ENCODE data around the gene ENDOV.

The ENDOV gene

DNA sequence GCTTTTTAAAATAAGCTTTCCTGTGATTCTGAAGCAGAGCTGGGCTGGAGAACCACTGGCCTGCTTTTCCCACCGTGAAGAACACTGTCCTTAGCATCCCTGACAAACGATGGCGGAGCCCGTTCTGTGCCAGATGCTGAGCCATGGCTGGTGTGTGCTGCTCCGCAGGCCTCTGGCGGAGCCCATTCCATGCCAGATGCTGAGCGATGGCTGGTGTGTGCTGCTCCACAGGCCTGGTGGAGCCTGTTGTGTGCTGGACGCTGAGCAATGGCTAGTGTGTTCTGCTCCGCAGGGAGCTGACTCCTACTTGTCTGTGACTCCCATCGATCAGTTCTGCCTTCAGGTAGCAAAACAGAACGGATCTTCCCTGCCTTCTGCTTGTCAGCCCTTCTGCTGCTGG, 4.3 kb downstream of the ENDOV start:
- Histone ChIP-seq H3K27me3 (ENCODE audit: insufficient read depth, low read length) (no peaks in the 10 kb centered on the region), H3K9me3 (ENCODE audit: insufficient read depth, low read depth, low read length) (no peaks in the 10 kb centered on the region), H3K23ac (ENCODE audit: low read length) (no peak overlapping the region), H3K9ac (ENCODE audit: low read length) (no peak overlapping the region), H3K4me3 (ENCODE audit: low read depth, low read length) (no peak overlapping the region), H3K4me1 (ENCODE audit: control insufficient read depth in 1 of 2, insufficient read depth in 2 of 2, low read length in 2 of 2) (peaks cover 3 to 7% of the 10 kb centered on the region in 2 experiments), H3K79me2 (ENCODE audit: control insufficient read depth, insufficient read depth, low read length, poor library complexity) (peaks cover 6% of the 10 kb centered on the region), H3K14ac (ENCODE audit: low read length) (no peak overlapping the region), H3K4me2 (ENCODE audit: low read length) (no peak overlapping the region), H3K79me1 (ENCODE audit: low read length) (peaks cover 8% of the 10 kb centered on the region), H2BK5ac (ENCODE audit: low read depth, low read length, poor library complexity) (no peak overlapping the region), H3K36me3 (ENCODE audit: control insufficient read depth in 1 of 2, insufficient read depth in 2 of 2, low read length in 2 of 2) (peaks cover 11 to 23% of the 10 kb centered on the region in 2 experiments), H3K18ac (ENCODE audit: low read length) (no peak overlapping the region), H4K8ac (ENCODE audit: low read depth, low read length) (no peak overlapping the region), H2BK120ac (ENCODE audit: insufficient read depth, low read length, poor library complexity) (no peak overlapping the region), H2BK12ac (ENCODE audit: low read length) (no peak overlapping the region), H4K12ac (ENCODE audit: low read depth, low read length) (no peak overlapping the region), H3K27ac (ENCODE audit: low read depth, low read length) (no peak overlapping the region), H4K91ac (ENCODE audit: low read depth, low read length) (no peak overlapping the region), H2AFZ (ENCODE audit: insufficient read depth, low read length, poor library complexity) (no peak overlapping the region), H2AK5ac (ENCODE audit: low read length) (no peak overlapping the region), H3K4ac (ENCODE audit: low read depth, low read length) (no peak overlapping the region)
- no peak for DNase-seq
- WGBS (ENCODE audit: extremely low coverage, insufficient coverage, insufficient read length), result no CpG with 5 or more reads among the region's 11 CpGs

DNA sequence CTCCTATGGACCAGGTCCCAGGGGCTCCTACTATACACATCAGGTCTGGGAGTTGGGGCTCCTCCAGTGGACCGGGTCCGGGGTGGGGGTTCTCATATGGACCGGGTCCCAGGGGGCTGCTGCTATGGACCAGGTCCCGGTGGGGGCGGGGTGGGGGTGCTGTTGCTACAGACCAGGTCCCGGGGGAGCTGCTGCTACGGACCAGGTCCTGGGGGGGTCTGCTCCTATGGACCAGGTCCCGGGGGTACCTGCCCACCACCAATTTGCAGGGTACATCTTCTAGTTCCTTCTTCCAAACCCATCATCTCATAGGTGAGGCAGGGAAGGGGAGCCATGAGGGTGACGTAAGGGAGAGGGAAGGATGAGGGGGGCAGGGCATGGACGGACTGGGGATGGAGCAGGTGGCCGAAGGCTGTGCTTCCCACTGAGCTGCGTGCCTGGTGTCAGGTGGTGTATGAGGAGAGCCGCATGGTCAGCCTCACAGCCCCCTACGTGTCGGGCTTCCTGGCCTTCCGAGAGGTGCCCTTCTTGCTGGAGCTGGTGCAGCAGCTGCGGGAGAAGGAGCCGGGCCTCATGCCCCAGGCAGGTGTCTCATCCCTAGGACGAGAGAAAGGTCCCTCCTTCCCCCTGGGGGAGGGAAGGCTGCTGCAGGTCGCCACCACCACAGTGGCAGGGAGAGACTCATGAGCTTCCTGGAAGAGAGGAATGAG, 6.6 kb downstream of the ENDOV start:
- no peak overlapping the region for H3K4me3 ChIP-seq (ENCODE audit: low read depth, low read length)
- no peak overlapping the region for H3K9ac ChIP-seq (ENCODE audit: low read length)
- no peaks in the 10 kb centered on the region for H3K79me1 ChIP-seq (ENCODE audit: low read length)
- H3K4me2 ChIP-seq (ENCODE audit: low read length), result no peak overlapping the region
- no peak overlapping the region for H4K12ac ChIP-seq (ENCODE audit: low read depth, low read length)
- H3K23ac ChIP-seq (ENCODE audit: low read length), result no peak overlapping the region
- H2BK12ac ChIP-seq (ENCODE audit: low read length), result no peak overlapping the region
- no CpG with 5 or more reads among the region's 20 CpGs for WGBS (ENCODE audit: extremely low coverage, insufficient coverage, insufficient read length)
- no peak overlapping the region for H2AK5ac ChIP-seq (ENCODE audit: low read length)
- no peak overlapping the region for H4K8ac ChIP-seq (ENCODE audit: low read depth, low read length)
- no peak overlapping the region for H3K27ac ChIP-seq (ENCODE audit: low read depth, low read length)
- H3K4me1 ChIP-seq (ENCODE audit: control insufficient read depth in 1 of 2, insufficient read depth in 2 of 2, low read length in 2 of 2), result no peaks in the 10 kb centered on the region
- peak; percentile 25 to 51 for DNase-seq
- peaks cover 11 to 23% of the 10 kb centered on the region in 2 experiments for H3K36me3 ChIP-seq (ENCODE audit: control insufficient read depth in 1 of 2, insufficient read depth in 2 of 2, low read length in 2 of 2)
- H3K14ac ChIP-seq (ENCODE audit: low read length), result no peak overlapping the region
- H4K91ac ChIP-seq (ENCODE audit: low read depth, low read length), result no peak overlapping the region
- no peak overlapping the region for H2BK5ac ChIP-seq (ENCODE audit: low read depth, low read length, poor library complexity)
- no peaks in the 10 kb centered on the region for H3K79me2 ChIP-seq (ENCODE audit: control insufficient read depth, insufficient read depth, low read length, poor library complexity)
- H3K27me3 ChIP-seq (ENCODE audit: insufficient read depth, low read length), result no peaks in the 10 kb centered on the region
- H3K18ac ChIP-seq (ENCODE audit: low read length), result no peak overlapping the region
- no peak overlapping the region for H2AFZ ChIP-seq (ENCODE audit: insufficient read depth, low read length, poor library complexity)
- H3K4ac ChIP-seq (ENCODE audit: low read depth, low read length), result no peak overlapping the region
- H3K9me3 ChIP-seq (ENCODE audit: insufficient read depth, low read depth, low read length), result no peaks in the 10 kb centered on the region
- no peak overlapping the region for H2BK120ac ChIP-seq (ENCODE audit: insufficient read depth, low read length, poor library complexity)

DNA sequence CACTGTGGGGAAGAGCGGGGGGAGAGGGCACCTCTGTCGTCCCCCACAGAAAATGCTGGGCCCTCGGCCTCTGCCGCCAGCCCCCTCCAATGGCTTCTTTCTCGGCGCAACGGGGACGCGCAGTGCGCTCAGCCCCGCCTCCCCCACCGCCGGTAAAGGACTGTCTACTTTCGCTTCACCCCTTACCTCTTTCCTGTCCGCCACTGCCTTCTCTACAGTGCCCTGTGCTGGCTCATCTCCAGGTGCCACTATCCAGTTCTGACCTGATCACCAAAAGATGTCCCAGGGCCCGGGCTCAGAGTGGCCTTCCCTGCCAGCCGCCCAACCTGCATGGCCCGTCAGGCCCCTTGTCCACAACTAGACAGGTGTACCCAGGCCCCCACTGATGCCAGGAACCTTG, 7.3 kb downstream of the ENDOV start:
- DNase-seq, result no peak
- Histone ChIP-seq H3K4me1 (ENCODE audit: control insufficient read depth in 1 of 2, insufficient read depth in 2 of 2, low read length in 2 of 2) (peaks cover 2 to 3% of the 10 kb centered on the region in 2 experiments), H3K79me1 (ENCODE audit: low read length) (no peaks in the 10 kb centered on the region), H2BK12ac (ENCODE audit: low read length) (no peak overlapping the region), H3K79me2 (ENCODE audit: control insufficient read depth, insufficient read depth, low read length, poor library complexity) (no peaks in the 10 kb centered on the region), H3K23ac (ENCODE audit: low read length) (no peak overlapping the region), H2BK5ac (ENCODE audit: low read depth, low read length, poor library complexity) (no peak overlapping the region), H2AK5ac (ENCODE audit: low read length) (no peak overlapping the region), H4K91ac (ENCODE audit: low read depth, low read length) (no peak overlapping the region), H3K14ac (ENCODE audit: low read length) (no peak overlapping the region), H3K9ac (ENCODE audit: low read length) (no peak overlapping the region), H3K4ac (ENCODE audit: low read depth, low read length) (no peak overlapping the region), H3K36me3 (ENCODE audit: control insufficient read depth in 1 of 2, insufficient read depth in 2 of 2, low read length in 2 of 2) (peaks cover 6 to 18% of the 10 kb centered on the region in 2 experiments), H4K8ac (ENCODE audit: low read depth, low read length) (no peak overlapping the region), H2AFZ (ENCODE audit: insufficient read depth, low read length, poor library complexity) (no peak overlapping the region), H3K9me3 (ENCODE audit: insufficient read depth, low read depth, low read length) (no peaks in the 10 kb centered on the region), H3K4me3 (ENCODE audit: low read depth, low read length) (no peak overlapping the region), H4K12ac (ENCODE audit: low read depth, low read length) (no peak overlapping the region), H3K4me2 (ENCODE audit: low read length) (no peak overlapping the region), H3K27me3 (ENCODE audit: insufficient read depth, low read length) (no peaks in the 10 kb centered on the region), H3K27ac (ENCODE audit: low read depth, low read length) (no peak overlapping the region), H2BK120ac (ENCODE audit: insufficient read depth, low read length, poor library complexity) (no peak overlapping the region), H3K18ac (ENCODE audit: low read length) (no peak overlapping the region)
- WGBS (ENCODE audit: extremely low coverage, insufficient coverage, insufficient read length), result no CpG with 5 or more reads among the region's 18 CpGs

DNA sequence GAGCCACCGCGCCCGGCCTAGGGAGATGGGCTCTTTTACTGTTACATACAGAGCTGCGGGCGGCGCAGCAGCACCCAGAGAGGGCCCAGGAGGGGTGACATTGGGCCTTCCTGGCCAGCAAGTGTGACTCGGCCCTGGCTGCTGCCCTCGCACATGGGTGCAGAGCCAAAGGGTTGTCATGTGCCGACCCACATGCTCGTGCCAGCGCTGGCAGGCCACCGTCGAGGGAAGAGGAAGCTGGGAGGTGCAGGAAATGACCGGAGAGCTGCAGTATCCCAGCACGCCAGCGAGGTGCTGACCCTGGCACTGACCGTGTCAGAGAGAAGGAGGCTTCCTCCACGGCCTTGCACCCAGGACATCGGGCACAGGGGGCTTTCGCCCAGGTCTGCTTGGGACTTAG, 8.0 kb downstream of the ENDOV start:
- H3K14ac ChIP-seq (ENCODE audit: low read length), result no peak overlapping the region
- no peak overlapping the region for H2AFZ ChIP-seq (ENCODE audit: insufficient read depth, low read length, poor library complexity)
- no peaks in the 10 kb centered on the region for H3K9me3 ChIP-seq (ENCODE audit: insufficient read depth, low read depth, low read length)
- no peak overlapping the region for H3K23ac ChIP-seq (ENCODE audit: low read length)
- H4K8ac ChIP-seq (ENCODE audit: low read depth, low read length), result no peak overlapping the region
- no peak overlapping the region for H2AK5ac ChIP-seq (ENCODE audit: low read length)
- H3K4me3 ChIP-seq (ENCODE audit: low read depth, low read length), result no peak overlapping the region
- H3K4ac ChIP-seq (ENCODE audit: low read depth, low read length), result no peak overlapping the region
- no peak overlapping the region for H3K4me2 ChIP-seq (ENCODE audit: low read length)
- H3K9ac ChIP-seq (ENCODE audit: low read length), result no peak overlapping the region
- no peak overlapping the region for H4K91ac ChIP-seq (ENCODE audit: low read depth, low read length)
- WGBS (ENCODE audit: extremely low coverage, insufficient coverage, insufficient read length), result no CpG with 5 or more reads among the region's 20 CpGs
- no peak overlapping the region for H3K18ac ChIP-seq (ENCODE audit: low read length)
- H3K79me1 ChIP-seq (ENCODE audit: low read length), result no peaks in the 10 kb centered on the region
- no peak overlapping the region for H4K12ac ChIP-seq (ENCODE audit: low read depth, low read length)
- no peaks in the 10 kb centered on the region for H3K27me3 ChIP-seq (ENCODE audit: insufficient read depth, low read length)
- no peak overlapping the region for H2BK120ac ChIP-seq (ENCODE audit: insufficient read depth, low read length, poor library complexity)
- H3K36me3 ChIP-seq (ENCODE audit: control insufficient read depth in 1 of 2, insufficient read depth in 2 of 2, low read length in 2 of 2), result peaks cover 5 to 10% of the 10 kb centered on the region in 2 experiments
- H2BK5ac ChIP-seq (ENCODE audit: low read depth, low read length, poor library complexity), result no peak overlapping the region
- H2BK12ac ChIP-seq (ENCODE audit: low read length), result no peak overlapping the region
- no peak for DNase-seq
- no peak overlapping the region for H3K27ac ChIP-seq (ENCODE audit: low read depth, low read length)
- H3K4me1 ChIP-seq (ENCODE audit: control insufficient read depth in 1 of 2, insufficient read depth in 2 of 2, low read length in 2 of 2), result peaks cover 2 to 3% of the 10 kb centered on the region in 2 experiments
- H3K79me2 ChIP-seq (ENCODE audit: control insufficient read depth, insufficient read depth, low read length, poor library complexity), result no peaks in the 10 kb centered on the region

All from trophoblast cell (in vitro differentiated cells and primary cell).